ENCODE results near the gene LRRC49. TPM values are rescaled to one million over a fixed set of nuclear protein-coding genes. Genes with fewer than 3 reads are reported as not detected.

The LRRC49 gene
- total RNA-seq, 1 experiment from 2014 or later: 7.4 TPM

DNA sequence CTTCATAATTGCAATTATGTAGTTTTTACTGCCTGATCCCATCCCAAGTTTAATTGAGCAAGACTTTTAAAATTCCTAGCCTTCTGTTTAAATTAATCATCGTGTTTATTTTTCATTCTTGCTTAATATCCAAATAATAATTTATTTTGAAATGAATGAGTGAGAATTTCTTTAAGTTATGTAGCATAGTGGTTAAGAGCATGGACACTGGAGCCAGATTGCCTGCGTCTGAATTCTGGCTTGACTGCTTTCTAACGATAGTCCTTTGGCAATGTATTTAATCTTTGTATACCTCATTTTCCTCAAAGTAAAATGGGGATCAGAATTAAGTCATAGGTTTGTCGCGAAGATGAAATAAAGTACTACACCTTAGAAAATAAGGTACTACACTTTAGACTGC is 71.4 kb downstream of the LRRC49 start:
- Histone ChIP-seq H3K9me3 (ENCODE audit: control insufficient read depth in 1 of 2, insufficient read depth in 1 of 2, low read depth in 1 of 2, low read length in 2 of 2) (no peaks in the 10 kb centered on the region), H3K4me3 (replicated peaks in 1 of 2; ENCODE audit: low read depth in 1 of 2, low read length in 2 of 2) (no peak overlapping the region), H3K36me3 (ENCODE audit: control insufficient read depth in 1 of 2, insufficient read depth in 2 of 2, low read length in 2 of 2) (no peaks in the 10 kb centered on the region), H3K9me2 (ENCODE audit: insufficient read depth) (no peaks in the 10 kb centered on the region), H4K20me1 (ENCODE audit: insufficient read depth) (no peaks in the 10 kb centered on the region), H3K27me3 (ENCODE audit: insufficient read depth, low read length) (no peaks in the 10 kb centered on the region), H2AFZ (ENCODE audit: low read depth, low read length, poor library complexity, severe bottlenecking) (no peak overlapping the region), H3K27ac (ENCODE audit: low read depth, low read length) (no peak overlapping the region), H3K79me2 (ENCODE audit: insufficient read depth, low read length) (no peaks in the 10 kb centered on the region), H3K4me1 (ENCODE audit: control insufficient read depth in 1 of 2, insufficient read depth in 2 of 2, low read length in 2 of 2) (no peaks in the 10 kb centered on the region), H3K4me2 (ENCODE audit: low read length) (no peak overlapping the region), H3K9ac (ENCODE audit: low read length) (no peak overlapping the region)
- TF ChIP-seq ELF1 (IDR thresholded peaks at IDR 0.05; ENCODE audit: borderline replicate concordance, low read depth) (no peak), FOSL1 (IDR thresholded peaks at IDR 0.05; ENCODE audit: low read depth) (no peak), EZH2phosphoT487 (IDR thresholded peaks at IDR 0.05; ENCODE audit: borderline replicate concordance) (no peak), RAD21 (IDR thresholded peaks at IDR 0.05; ENCODE audit: low read depth) (no peak), TCF7L2 (IDR thresholded peaks at IDR 0.05; ENCODE audit: borderline replicate concordance, extremely low read depth, insufficient read depth, insufficient read length) (no peak), CBX3 (IDR thresholded peaks at IDR 0.05; ENCODE audit: low read depth) (no peak), POLR2AphosphoS5 (IDR thresholded peaks at IDR 0.05; ENCODE audit: low read depth, low read length) (no peak), YY1 (IDR thresholded peaks at IDR 0.05; ENCODE audit: extremely low read depth, insufficient replicate concordance, low read depth, low read length) (no peak), JUND (IDR thresholded peaks at IDR 0.05) (no peak), SIN3A (IDR thresholded peaks at IDR 0.05; ENCODE audit: low read depth) (no peak), CEBPB (IDR thresholded peaks at IDR 0.05; ENCODE audit: low read depth) (no peak), EGR1 (IDR thresholded peaks at IDR 0.05; ENCODE audit: low read depth) (no peak)
- TF ChIP-seq, protein P1, sequence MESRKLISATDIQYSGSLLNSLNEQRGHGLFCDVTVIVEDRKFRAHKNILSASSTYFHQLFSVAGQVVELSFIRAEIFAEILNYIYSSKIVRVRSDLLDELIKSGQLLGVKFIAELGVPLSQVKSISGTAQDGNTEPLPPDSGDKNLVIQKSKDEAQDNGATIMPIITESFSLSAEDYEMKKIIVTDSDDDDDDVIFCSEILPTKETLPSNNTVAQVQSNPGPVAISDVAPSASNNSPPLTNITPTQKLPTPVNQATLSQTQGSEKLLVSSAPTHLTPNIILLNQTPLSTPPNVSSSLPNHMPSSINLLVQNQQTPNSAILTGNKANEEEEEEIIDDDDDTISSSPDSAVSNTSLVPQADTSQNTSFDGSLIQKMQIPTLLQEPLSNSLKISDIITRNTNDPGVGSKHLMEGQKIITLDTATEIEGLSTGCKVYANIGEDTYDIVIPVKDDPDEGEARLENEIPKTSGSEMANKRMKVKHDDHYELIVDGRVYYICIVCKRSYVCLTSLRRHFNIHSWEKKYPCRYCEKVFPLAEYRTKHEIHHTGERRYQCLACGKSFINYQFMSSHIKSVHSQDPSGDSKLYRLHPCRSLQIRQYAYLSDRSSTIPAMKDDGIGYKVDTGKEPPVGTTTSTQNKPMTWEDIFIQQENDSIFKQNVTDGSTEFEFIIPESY (IDR thresholded peaks at IDR 0.05; ENCODE audit: extremely low read depth, insufficient replicate concordance, low read length): no peak
- ATAC-seq (no peak), DNase-seq (ENCODE audit: low read depth, low spot score) (no peak)
- ChIA-PET CTCF (no interaction called here), POLR2A (no interaction called here), RAD21 (ENCODE audit: low non-redundant PET in 1 of 2, low total read pairs in 2 of 2, uncharacterized antibody in 2 of 2, unreplicated experiment in 2 of 2) (no interaction called here)
- no TSS peak for BruUV-seq (replicated peaks)
- intact Hi-C loops (cut with micrococcal nuclease): no loop called here
